ENCODE results near the gene NRG3. TPM values are rescaled to one million over a fixed set of nuclear protein-coding genes. Genes with fewer than 3 reads are reported as not detected.

NRG3 gene
- total and polyA plus RNA-seq, 2 of the 8 experiments (the other 6 are each of a cell fraction or from before 2014, with no cell fraction given): 4.2 to 5.0 TPM

- TF ChIP-seq CHD7 (IDR thresholded peaks at IDR 0.05; ENCODE audit: insufficient replicate concordance, low read length): no peak
- TF ChIP-seq ATF2 (IDR thresholded peaks at IDR 0.05; ENCODE audit: low read length): no peak
- TF ChIP-seq E2F6 (IDR thresholded peaks at IDR 0.05): no peak
- TF ChIP-seq ZNF274 (IDR thresholded peaks at IDR 0.05; ENCODE audit: borderline replicate concordance, extremely low read depth, low read length): no peak
Observed at GRCh38 chr10:82319074-82319473, 444.1 kb downstream of the NRG3 start (continued).
